ENCODE data around the gene ROR1. TPM values are rescaled to one million over a fixed set of nuclear protein-coding genes. Genes with fewer than 3 reads are reported as not detected.

Gene ROR1
- total RNA-seq, 2 experiments from 2014 or later, result 0.47 to 1.4 TPM

DNA sequence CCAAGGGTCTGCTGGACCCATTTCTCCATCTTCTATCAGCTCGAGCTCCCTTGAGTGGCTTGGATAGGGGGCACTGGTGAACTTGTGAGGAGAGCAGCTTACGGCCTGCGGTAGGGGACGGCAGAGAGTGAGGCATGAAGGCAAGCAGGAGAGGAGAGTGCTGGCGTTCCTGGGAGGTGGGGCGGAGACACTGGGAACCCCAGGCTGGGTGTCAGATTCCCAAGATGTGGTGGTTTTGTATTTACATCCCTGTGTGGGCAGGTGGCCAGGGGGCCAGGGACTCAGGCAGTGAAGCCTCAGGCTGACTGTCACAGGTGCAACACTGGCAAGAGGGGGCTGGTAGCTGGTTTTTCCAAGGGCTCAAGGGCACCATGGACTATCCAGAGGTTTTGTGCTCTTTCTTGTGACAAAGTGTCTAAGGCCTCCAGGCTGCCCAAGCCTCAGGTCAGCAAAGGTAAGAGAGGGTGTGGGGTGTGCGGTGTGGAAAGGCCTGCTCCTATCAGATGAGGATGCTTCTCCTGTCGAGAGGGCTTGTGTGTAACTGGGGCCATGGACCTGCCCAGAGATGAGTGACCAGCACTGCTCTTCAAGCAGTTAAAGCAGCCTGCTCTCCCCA lies 45.1 kb upstream of the ROR1 start:
- no peaks in the 10 kb centered on the region for H4K20me1 ChIP-seq (ENCODE audit: insufficient read depth, low read length)
- no peak overlapping the region for H3K4me2 ChIP-seq (ENCODE audit: low read length)
- no TSS peak for BruUV-seq (replicated peaks)
- no peak for TF ChIP-seq CTCF (conservative IDR thresholded peaks at IDR 0.05; ENCODE audit: low read length)
- TF ChIP-seq EZH2phosphoT487 (IDR thresholded peaks at IDR 0.05; ENCODE audit: borderline replicate concordance, low read depth, low read length), result no peak
- intact Hi-C loops (cut with micrococcal nuclease; ENCODE audit: unreplicated experiment), result no loop called here
- H2AFZ ChIP-seq (ENCODE audit: low read length), result no peak overlapping the region
- ChIA-PET POLR2A (no interaction called here), CTCF (ENCODE audit: unreplicated experiment) (no interaction called here)
- no peaks in the 10 kb centered on the region for H3K9me3 ChIP-seq (ENCODE audit: low read length)
- no peak overlapping the region for H3K27ac ChIP-seq (ENCODE audit: low read depth, low read length, poor library complexity, severe bottlenecking)
- no peak for DNase-seq (ENCODE audit: low spot score)
- H3K4me1 ChIP-seq (ENCODE audit: insufficient read depth, low read length, poor library complexity, severe bottlenecking), result no peaks in the 10 kb centered on the region
- H3K4me3 ChIP-seq (ENCODE audit: low read depth, low read length, poor library complexity, severe bottlenecking), result no peak overlapping the region
- no peaks in the 10 kb centered on the region for H3K79me2 ChIP-seq (ENCODE audit: insufficient read depth, low read depth, low read length)
- H3K9me2 ChIP-seq (ENCODE audit: insufficient read depth, low read length), result no peaks in the 10 kb centered on the region
- H3K36me3 ChIP-seq (ENCODE audit: insufficient read depth, low read length), result no peaks in the 10 kb centered on the region

- H3K36me3 ChIP-seq (ENCODE audit: insufficient read depth, low read length), result no peaks in the 10 kb centered on the region
- no peaks in the 10 kb centered on the region for H3K79me2 ChIP-seq (ENCODE audit: insufficient read depth, low read depth, low read length)
- H3K9me3 ChIP-seq (ENCODE audit: low read length), result no peaks in the 10 kb centered on the region
- H3K4me2 ChIP-seq (ENCODE audit: low read length), result no peak overlapping the region
- no peak for DNase-seq (ENCODE audit: low spot score)
- no peak overlapping the region for H3K4me3 ChIP-seq (ENCODE audit: low read depth, low read length, poor library complexity, severe bottlenecking)
- CTCF ChIA-PET (ENCODE audit: unreplicated experiment), result no interaction called here
- intact Hi-C loops (cut with micrococcal nuclease; ENCODE audit: unreplicated experiment), result no loop called here
- TF ChIP-seq CTCF (conservative IDR thresholded peaks at IDR 0.05; ENCODE audit: low read length) (no peak), EZH2phosphoT487 (IDR thresholded peaks at IDR 0.05; ENCODE audit: borderline replicate concordance, low read depth, low read length) (no peak)
- BruUV-seq (replicated peaks), result no TSS peak
- POLR2A ChIA-PET, result no interaction called here
- no peak overlapping the region for H3K27ac ChIP-seq (ENCODE audit: low read depth, low read length, poor library complexity, severe bottlenecking)
- H4K20me1 ChIP-seq (ENCODE audit: insufficient read depth, low read length), result no peaks in the 10 kb centered on the region
- H3K9me2 ChIP-seq (ENCODE audit: insufficient read depth, low read length), result no peaks in the 10 kb centered on the region
- H2AFZ ChIP-seq (ENCODE audit: low read length), result no peak overlapping the region
- H3K4me1 ChIP-seq (ENCODE audit: insufficient read depth, low read length, poor library complexity, severe bottlenecking), result no peaks in the 10 kb centered on the region
Observed at GRCh38 chr1:63729227-63729620, 44.6 kb upstream of the ROR1 start.

- CTCF ChIA-PET (ENCODE audit: unreplicated experiment), result no interaction called here
- intact Hi-C loops (cut with micrococcal nuclease; ENCODE audit: unreplicated experiment), result no loop called here
- TF ChIP-seq EZH2phosphoT487 (IDR thresholded peaks at IDR 0.05; ENCODE audit: borderline replicate concordance, low read depth, low read length) (no peak), CTCF (conservative IDR thresholded peaks at IDR 0.05; ENCODE audit: low read length) (no peak)
- no peak overlapping the region for H2AFZ ChIP-seq (ENCODE audit: low read length)
- POLR2A ChIA-PET, result interaction anchor here (0.5 to 0.6 kb wide), 2 partner anchors 27 to 551 kb away, joined by 3 to 4 read pairs; no protein-coding TSS in a partner anchor
- H3K4me1 ChIP-seq (ENCODE audit: insufficient read depth, low read length, poor library complexity, severe bottlenecking), result no peaks in the 10 kb centered on the region
- no peaks in the 10 kb centered on the region for H4K20me1 ChIP-seq (ENCODE audit: insufficient read depth, low read length)
- BruUV-seq (replicated peaks), result no TSS peak
- no peak overlapping the region for H3K4me3 ChIP-seq (ENCODE audit: low read depth, low read length, poor library complexity, severe bottlenecking)
- H3K9me3 ChIP-seq (ENCODE audit: low read length), result no peaks in the 10 kb centered on the region
- H3K79me2 ChIP-seq (ENCODE audit: insufficient read depth, low read depth, low read length), result no peaks in the 10 kb centered on the region
- no peak for DNase-seq (ENCODE audit: low spot score)
- no peak overlapping the region for H3K4me2 ChIP-seq (ENCODE audit: low read length)
- no peak overlapping the region for H3K27ac ChIP-seq (ENCODE audit: low read depth, low read length, poor library complexity, severe bottlenecking)
- H3K36me3 ChIP-seq (ENCODE audit: insufficient read depth, low read length), result no peaks in the 10 kb centered on the region
- H3K9me2 ChIP-seq (ENCODE audit: insufficient read depth, low read length), result no peaks in the 10 kb centered on the region
Observed at GRCh38 chr1:63730211-63730610, 43.6 kb upstream of the ROR1 start.

Measured in OCI-LY7 (cell line).